Endothelial cell of umbilical vein (primary cell): ENCODE measurements around the gene ECT2. TPM values are rescaled to one million over a fixed set of nuclear protein-coding genes. Genes with fewer than 3 reads are reported as not detected.

Experiments
- BruUV-seq: library from RNA; stranded (reverse); fragments of 400-500 nt; replicated peaks from 2 replicates; lab custom pipeline; 2021; lab: Mats Ljungman, UMichigan
- CTCF ChIA-PET: fragments of 300-600, 350-600 bp; sonication (Branson Sonifier 250); formaldehyde crosslinking; loops from one replicate; lab custom pipeline; 2021; ENCODE audit warnings: antibody characterized with exemption, inconsistent platforms; lab: Charles Lee
- POLR2A ChIA-PET: fragments of 300-600, 350-600 bp; sonication (Branson Sonifier 250); formaldehyde crosslinking; loops from one replicate; lab custom pipeline; 2021; ENCODE audit warnings: antibody characterized with exemption, inconsistent platforms; lab: Charles Lee
- DNase-seq: peaks from one replicate; pipeline ENCODE4 v3.0.0-alpha.2; 2011; ENCODE audit warnings: low read depth, low spot score
- FAIRE-seq: peaks from 2 replicates; lab custom pipeline; 2011; peaks lifted over from hg19 to GRCh38; lab: Jason Lieb, UNC
- H2AFZ ChIP-seq: 2 replicates; pipeline ENCODE4 v1.6.0; 2012; ENCODE audit warnings: low read depth, low read length, control low read depth, inconsistent platforms
- H3K27ac ChIP-seq: 2 replicates; pipeline ENCODE4 v1.5.1; 2011; ENCODE audit warnings: low read depth, mild to moderate bottlenecking, control low read depth, low read length, moderate library complexity; ENCODE audit not compliant: insufficient read depth
- H3K27me3 ChIP-seq, 2 experiments: 2 replicates each; pipeline versions ENCODE4 v1.6.0 to v1.6.1; 2011; ENCODE audit warnings: low read length in 2 of 2, mixed read lengths in 1 of 2; ENCODE audit not compliant: control insufficient read depth in 2 of 2, insufficient read depth in 2 of 2
- H3K36me3 ChIP-seq, 2 experiments: 2 replicates in 1 of 2; 3 replicates in 1 of 2; pipeline ENCODE4 v1.5.1; 2011; ENCODE audit warnings: low read length in 2 of 2, mild to moderate bottlenecking in 1 of 2, moderate library complexity in 1 of 2; ENCODE audit not compliant: control insufficient read depth in 2 of 2, insufficient read depth in 2 of 2; ENCODE audit errors: extremely low read depth in 1 of 2
- H3K4me1 ChIP-seq: 3 replicates; pipeline ENCODE4 v1.5.1; 2011; ENCODE audit warnings: mild to moderate bottlenecking, low read length; ENCODE audit not compliant: control insufficient read depth, insufficient read depth; ENCODE audit errors: extremely low read depth
- H3K4me2 ChIP-seq: 2 replicates; pipeline ENCODE4 v1.6.1; 2011; ENCODE audit warnings: low read length, control low read depth, mixed read lengths; ENCODE audit not compliant: insufficient read depth
- H3K4me3 ChIP-seq, 3 experiments: fragments of 200-600 bp in 1 of 3; sonication (generic), shearing (Covaris generic) in 1 of 3; replicated peaks in 1 of 3; 2 replicates each; pipeline ENCODE4 v1.5.1; 2011 to 2016; ENCODE audit warnings: control low read depth in 3 of 3, low read length in 3 of 3, mild to moderate bottlenecking in 2 of 3, inconsistent platforms in 1 of 3, low read depth in 1 of 3, moderate library complexity in 1 of 3; ENCODE audit not compliant: insufficient read depth in 1 of 3
- H3K79me2 ChIP-seq: 2 replicates; pipeline ENCODE4 v1.6.0; 2012; ENCODE audit warnings: low read length, inconsistent platforms; ENCODE audit not compliant: control insufficient read depth, insufficient read depth
- H3K9ac ChIP-seq: replicated peaks from 2 replicates; pipeline ENCODE3; 2011; ENCODE audit warnings: low read length, control low read depth; ENCODE audit not compliant: insufficient read depth; ENCODE audit errors: extremely low read depth
- H3K9me1 ChIP-seq: replicated peaks from 3 replicates; pipeline ENCODE4 v1.6.0; 2011; ENCODE audit warnings: mild to moderate bottlenecking, low read length; ENCODE audit not compliant: control insufficient read depth, insufficient read depth; ENCODE audit errors: extremely low read depth
- H3K9me3 ChIP-seq: replicated peaks from 2 replicates; pipeline ENCODE4 v1.5.1; 2012; ENCODE audit warnings: low read length, inconsistent platforms; ENCODE audit not compliant: control insufficient read depth, insufficient read depth
- H4K20me1 ChIP-seq: replicated peaks from 2 replicates; pipeline ENCODE3; 2011; ENCODE audit warnings: mild to moderate bottlenecking, low read length; ENCODE audit not compliant: control insufficient read depth, insufficient read depth; ENCODE audit errors: extremely low read depth
- EZH2 ChIP-seq: IDR thresholded peaks from 2 replicates; pipeline ENCODE4 v1.6.1; 2012; ENCODE audit warnings: borderline replicate concordance, low read depth, mild to moderate bottlenecking, moderate library complexity, low read length, inconsistent platforms; ENCODE audit not compliant: severe bottlenecking
- FOS ChIP-seq: IDR thresholded peaks from 2 replicates; pipeline ENCODE4 v1.6.1; 2011; ENCODE audit warnings: mild to moderate bottlenecking, low read length, moderate library complexity, borderline replicate concordance; ENCODE audit not compliant: insufficient read depth
- GATA2 ChIP-seq: IDR thresholded peaks from 2 replicates; pipeline ENCODE4 v1.7.0; 2011; ENCODE audit warnings: low read depth, mild to moderate bottlenecking, moderate library complexity, mixed read lengths, low read length; ENCODE audit not compliant: insufficient read length, insufficient read depth
- JUN ChIP-seq: IDR thresholded peaks from 2 replicates; pipeline ENCODE4 v1.6.1; 2011; ENCODE audit warnings: borderline replicate concordance, low read depth; ENCODE audit not compliant: insufficient read length, insufficient read depth
- MYC ChIP-seq: IDR thresholded peaks from one replicate; pipeline ENCODE4 v1.6.1; 2011; ENCODE audit warnings: mild to moderate bottlenecking, low read depth, low read length
- POLR2A ChIP-seq: IDR thresholded peaks from 2 replicates; pipeline ENCODE4 v1.6.1; 2012; ENCODE audit warnings: low read depth, mild to moderate bottlenecking, control low read depth, low read length
- POLR2AphosphoS5 ChIP-seq: IDR thresholded peaks from 2 replicates; pipeline ENCODE4 v1.6.1; 2012; ENCODE audit warnings: low read depth, mild to moderate bottlenecking, control low read depth, low read length, moderate library complexity; ENCODE audit not compliant: insufficient read depth
- dilution Hi-C: fragments of 300-500 bp; cut with MboI; formaldehyde crosslinking; loops from one replicate; pipeline ENCODE4 v1.15.0; 2019; ENCODE audit warnings: low sequenced_read_pairs; ENCODE audit not compliant: extremely low pct_ligation_motif_present
- intact Hi-C: fragments of 100-400 bp; cut with micrococcal nuclease; formaldehyde crosslinking; loops from one replicate; pipeline ENCODE4 v1.10.0; 2022
- polyA plus RNA-seq, 4 experiments: library from polyadenylated mRNA; depleted of rRNA in 3 of 4; stranded (reverse) in 3 of 4; unstranded in 1 of 4; fragments of >200 nt; gene quantifications; 2 replicates each; pipeline versions ENCODE4 v1.2.1 to v1.2.3, GENCODE V29; 2011 to 2012; ENCODE audit warnings: missing spikeins in 1 of 4
- total RNA-seq: library from RNA; stranded (reverse); gene quantifications from 2 replicates; pipeline ENCODE4 v1.2.3, GENCODE V29; 2021
- TF ChIP-seq, protein P1 (sequence below): IDR thresholded peaks from 2 replicates; pipeline ENCODE4 v1.6.1; 2011; ENCODE audit not compliant: insufficient read depth, insufficient read length
- TF ChIP-seq, protein P2 (sequence below), 2 donors: IDR thresholded peaks; 1 replicate in 1 of 2; 2 replicates in 1 of 2; pipeline ENCODE4 v1.5.1; 2011; ENCODE audit warnings: low read length in 2 of 2, mild to moderate bottlenecking in 2 of 2, moderate library complexity in 2 of 2, control low read depth in 1 of 2, inconsistent platforms in 1 of 2, low read depth in 1 of 2; ENCODE audit not compliant: insufficient read depth in 1 of 2; ENCODE audit errors: extremely low read depth in 1 of 2

Gene ECT2
- total and polyA plus RNA-seq, 2 donors (not counting 3 experiments of a cell fraction or from before 2014, with no cell fraction given): 10.3 to 47.5 TPM

DNA sequence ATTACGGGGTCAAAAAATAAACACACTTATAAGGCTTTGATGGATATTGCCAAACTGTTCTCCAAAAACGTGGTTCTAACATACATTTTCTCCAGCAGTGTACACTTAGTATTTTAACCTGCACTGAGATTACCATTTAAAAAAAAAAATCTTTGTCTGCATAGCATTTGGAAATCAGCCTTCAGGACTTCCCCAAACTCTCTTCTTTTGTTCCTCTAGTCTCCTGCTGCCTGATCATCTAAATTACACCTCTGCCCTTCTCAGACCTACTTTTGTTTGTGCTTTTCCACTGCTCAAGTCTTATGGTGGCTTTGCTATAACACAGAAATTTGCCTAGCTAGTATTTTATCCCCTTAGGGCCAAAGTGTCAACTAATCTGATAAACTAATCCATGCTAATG is 43.5 kb upstream of the ECT2 start:
- POLR2A ChIA-PET: no interaction called here
- Histone ChIP-seq H4K20me1 (no peaks in the 10 kb centered on the region), H3K4me1 (peaks cover 23% of the 10 kb centered on the region), H3K9me3 (no peaks in the 10 kb centered on the region), H3K4me3 (no peak overlapping the region), H3K9me1 (no peaks in the 10 kb centered on the region), H3K27ac (no peak overlapping the region), H3K4me2 (no peak overlapping the region), H3K79me2 (peaks cover 69% of the 10 kb centered on the region), H3K36me3 (no peaks in the 10 kb centered on the region), H2AFZ (no peak overlapping the region), H3K27me3 (no peaks in the 10 kb centered on the region), H3K9ac (no peak overlapping the region)
- FAIRE-seq (no peak), DNase-seq (no peak)
- intact Hi-C loops: no loop called here
- dilution Hi-C loops: no loop called here
- TF ChIP-seq MYC (no peak), JUN (no peak), GATA2 (no peak), POLR2AphosphoS5 (no peak), FOS (no peak), EZH2 (no peak), POLR2A (no peak)
- TF ChIP-seq, protein P1, sequence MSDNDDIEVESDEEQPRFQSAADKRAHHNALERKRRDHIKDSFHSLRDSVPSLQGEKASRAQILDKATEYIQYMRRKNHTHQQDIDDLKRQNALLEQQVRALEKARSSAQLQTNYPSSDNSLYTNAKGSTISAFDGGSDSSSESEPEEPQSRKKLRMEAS: no peak
- TF ChIP-seq, protein P2, sequence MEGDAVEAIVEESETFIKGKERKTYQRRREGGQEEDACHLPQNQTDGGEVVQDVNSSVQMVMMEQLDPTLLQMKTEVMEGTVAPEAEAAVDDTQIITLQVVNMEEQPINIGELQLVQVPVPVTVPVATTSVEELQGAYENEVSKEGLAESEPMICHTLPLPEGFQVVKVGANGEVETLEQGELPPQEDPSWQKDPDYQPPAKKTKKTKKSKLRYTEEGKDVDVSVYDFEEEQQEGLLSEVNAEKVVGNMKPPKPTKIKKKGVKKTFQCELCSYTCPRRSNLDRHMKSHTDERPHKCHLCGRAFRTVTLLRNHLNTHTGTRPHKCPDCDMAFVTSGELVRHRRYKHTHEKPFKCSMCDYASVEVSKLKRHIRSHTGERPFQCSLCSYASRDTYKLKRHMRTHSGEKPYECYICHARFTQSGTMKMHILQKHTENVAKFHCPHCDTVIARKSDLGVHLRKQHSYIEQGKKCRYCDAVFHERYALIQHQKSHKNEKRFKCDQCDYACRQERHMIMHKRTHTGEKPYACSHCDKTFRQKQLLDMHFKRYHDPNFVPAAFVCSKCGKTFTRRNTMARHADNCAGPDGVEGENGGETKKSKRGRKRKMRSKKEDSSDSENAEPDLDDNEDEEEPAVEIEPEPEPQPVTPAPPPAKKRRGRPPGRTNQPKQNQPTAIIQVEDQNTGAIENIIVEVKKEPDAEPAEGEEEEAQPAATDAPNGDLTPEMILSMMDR (IDR thresholded peaks at IDR 0.05; ENCODE audit: extremely low read depth in 1 of 2, insufficient read depth in 1 of 2, low read depth in 1 of 2, low read length in 2 of 2): no peak
- CTCF ChIA-PET: interaction anchor here (1.2 to 1.5 kb wide), 2 partner anchors 21 to 22 kb away, joined by 4 read pairs; no protein-coding TSS in a partner anchor
- no TSS peak for BruUV-seq
